SKM-1 (cell line): Measurements from ENCODE around the gene STX10.

ENCODE experiments used
- DNase-seq: peaks from one replicate; lab custom pipeline; 2025; ENCODE audit not compliant: unreplicated experiment; lab: John Stamatoyannopoulos, UW

The STX10 gene

GRCh38 chr19:13139633-13140311 lies 10.4 kb downstream of the STX10 start:
- DNase-seq, result no peak

GRCh38 chr19:13138916-13139198 lies 11.3 kb downstream of the STX10 start:
- no peak for DNase-seq

- no peak for DNase-seq
These were observed 11.8 kb downstream of the STX10 start for GRCh38 chr19:13138171-13138915.

GRCh38 chr19:13137290-13137794 lies 12.8 kb downstream of the STX10 start:
- no peak for DNase-seq

DNA sequence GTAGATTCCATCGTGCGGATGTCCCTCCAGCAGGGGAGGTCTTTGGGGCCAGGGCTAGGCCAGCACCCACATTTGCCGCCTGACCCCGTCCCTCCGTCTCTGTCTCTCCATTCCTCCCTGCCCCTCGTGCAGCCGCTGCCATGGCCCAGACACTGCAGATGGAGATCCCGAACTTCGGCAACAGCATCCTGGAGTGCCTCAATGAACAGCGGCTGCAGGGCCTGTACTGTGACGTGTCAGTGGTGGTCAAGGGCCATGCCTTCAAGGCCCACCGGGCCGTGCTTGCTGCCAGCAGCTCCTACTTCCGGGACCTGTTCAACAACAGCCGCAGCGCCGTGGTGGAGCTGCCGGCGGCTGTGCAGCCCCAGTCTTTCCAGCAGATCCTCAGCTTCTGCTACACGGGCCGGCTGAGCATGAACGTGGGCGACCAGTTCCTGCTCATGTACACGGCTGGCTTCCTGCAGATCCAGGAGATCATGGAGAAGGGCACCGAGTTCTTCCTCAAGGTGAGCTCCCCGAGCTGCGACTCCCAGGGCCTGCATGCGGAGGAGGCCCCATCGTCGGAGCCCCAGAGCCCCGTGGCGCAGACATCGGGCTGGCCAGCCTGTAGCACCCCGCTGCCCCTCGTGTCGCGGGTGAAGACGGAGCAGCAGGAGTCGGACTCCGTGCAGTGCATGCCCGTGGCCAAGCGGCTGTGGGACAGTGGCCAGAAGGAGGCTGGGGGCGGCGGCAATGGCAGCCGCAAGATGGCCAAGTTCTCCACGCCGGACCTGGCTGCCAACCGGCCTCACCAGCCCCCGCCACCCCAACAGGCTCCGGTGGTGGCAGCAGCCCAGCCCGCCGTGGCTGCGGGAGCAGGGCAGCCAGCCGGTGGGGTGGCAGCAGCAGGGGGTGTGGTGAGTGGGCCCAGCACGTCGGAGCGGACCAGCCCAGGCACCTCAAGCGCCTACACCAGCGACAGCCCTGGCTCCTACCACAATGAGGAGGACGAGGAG lies 14.8 kb downstream of the STX10 start:
- no peak for DNase-seq

- DNase-seq, result no peak
These were observed 15.5 kb downstream of the STX10 start for GRCh38 chr19:13134626-13135025.

- DNase-seq, result no peak
These were observed 16.8 kb downstream of the STX10 start for GRCh38 chr19:13133241-13133870.

DNA sequence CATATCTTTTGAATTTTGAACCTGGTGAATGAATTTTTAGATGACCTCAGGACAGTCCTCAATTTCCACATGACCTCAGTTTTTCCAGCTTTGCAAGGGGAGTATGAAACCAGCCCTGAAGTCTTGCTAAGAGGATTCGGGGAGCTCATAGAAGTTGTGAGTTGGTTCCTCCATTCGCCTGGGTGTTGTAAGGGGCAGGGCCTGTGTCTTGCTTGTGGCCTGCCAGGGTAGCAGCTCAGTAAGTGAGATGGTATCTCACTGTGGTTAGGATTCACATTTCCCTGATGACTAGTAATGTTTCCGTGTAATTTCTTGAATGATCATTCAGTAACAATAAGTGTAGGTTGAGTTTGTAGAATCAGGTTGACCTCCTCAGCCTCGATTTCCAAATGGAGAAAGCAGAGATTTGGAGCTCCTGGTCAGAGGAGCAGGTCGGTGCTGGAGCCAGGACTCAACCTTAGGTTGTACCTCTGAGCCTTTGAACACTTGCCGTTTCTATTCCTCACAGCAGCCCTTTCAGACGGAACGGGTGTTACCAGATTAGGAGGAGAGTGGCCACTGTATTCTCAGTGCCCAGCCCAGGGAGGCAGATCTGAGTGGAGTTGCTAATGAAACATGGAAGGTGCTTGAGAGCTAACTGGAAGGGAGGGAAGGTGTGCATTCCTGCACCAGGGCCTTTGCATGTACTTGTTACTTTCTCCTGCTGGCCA lies 17.5 kb downstream of the STX10 start:
- no peak for DNase-seq

GRCh38 chr19:13130886-13131490 lies 19.2 kb downstream of the STX10 start:
- DNase-seq, result no peak

DNA sequence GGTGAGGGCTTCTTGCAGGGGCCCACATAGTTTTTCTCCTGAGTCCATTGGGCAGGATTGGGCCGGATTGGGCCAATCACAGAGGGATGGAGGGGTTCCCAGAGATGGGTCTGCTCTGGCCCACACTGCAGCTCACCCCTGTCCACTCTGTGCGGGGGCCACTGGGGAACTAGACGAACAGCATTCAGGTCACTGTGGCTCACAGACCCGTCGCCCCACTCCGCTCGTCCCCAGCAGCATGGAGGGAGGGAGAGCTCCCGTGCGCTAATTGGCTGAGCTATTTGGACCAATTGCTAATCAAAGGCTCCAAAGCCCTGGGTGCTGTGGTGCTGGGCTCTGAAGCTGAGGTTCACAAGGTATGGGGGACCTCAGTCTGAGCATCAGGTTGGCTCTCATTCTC lies 20.8 kb downstream of the STX10 start:
- no peak for DNase-seq

DNA sequence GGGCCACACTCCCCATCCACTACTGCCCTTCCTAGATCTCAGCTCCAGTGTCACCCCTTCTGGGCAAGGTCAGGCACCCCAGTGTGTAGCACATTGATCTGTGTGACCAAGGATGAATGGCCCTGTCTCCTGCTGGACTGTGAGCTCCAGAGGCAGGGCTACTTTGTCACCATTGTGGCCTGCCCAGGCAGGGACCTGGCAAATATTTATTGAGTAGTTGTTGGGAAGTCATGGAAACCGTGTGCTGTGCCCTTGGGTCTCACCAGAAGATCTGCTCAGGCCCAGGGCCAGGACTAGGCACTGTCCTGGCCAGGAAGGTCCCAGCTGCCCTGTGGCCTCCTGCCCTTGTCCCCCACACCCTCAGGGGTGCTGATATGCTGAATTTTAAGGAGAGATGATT lies 21.6 kb downstream of the STX10 start:
- DNase-seq, result no peak

GRCh38 chr19:13127811-13128575 lies 22.2 kb downstream of the STX10 start:
- DNase-seq, result no peak

GRCh38 chr19:13127051-13127450 lies 23.1 kb downstream of the STX10 start:
- no peak for DNase-seq

DNA sequence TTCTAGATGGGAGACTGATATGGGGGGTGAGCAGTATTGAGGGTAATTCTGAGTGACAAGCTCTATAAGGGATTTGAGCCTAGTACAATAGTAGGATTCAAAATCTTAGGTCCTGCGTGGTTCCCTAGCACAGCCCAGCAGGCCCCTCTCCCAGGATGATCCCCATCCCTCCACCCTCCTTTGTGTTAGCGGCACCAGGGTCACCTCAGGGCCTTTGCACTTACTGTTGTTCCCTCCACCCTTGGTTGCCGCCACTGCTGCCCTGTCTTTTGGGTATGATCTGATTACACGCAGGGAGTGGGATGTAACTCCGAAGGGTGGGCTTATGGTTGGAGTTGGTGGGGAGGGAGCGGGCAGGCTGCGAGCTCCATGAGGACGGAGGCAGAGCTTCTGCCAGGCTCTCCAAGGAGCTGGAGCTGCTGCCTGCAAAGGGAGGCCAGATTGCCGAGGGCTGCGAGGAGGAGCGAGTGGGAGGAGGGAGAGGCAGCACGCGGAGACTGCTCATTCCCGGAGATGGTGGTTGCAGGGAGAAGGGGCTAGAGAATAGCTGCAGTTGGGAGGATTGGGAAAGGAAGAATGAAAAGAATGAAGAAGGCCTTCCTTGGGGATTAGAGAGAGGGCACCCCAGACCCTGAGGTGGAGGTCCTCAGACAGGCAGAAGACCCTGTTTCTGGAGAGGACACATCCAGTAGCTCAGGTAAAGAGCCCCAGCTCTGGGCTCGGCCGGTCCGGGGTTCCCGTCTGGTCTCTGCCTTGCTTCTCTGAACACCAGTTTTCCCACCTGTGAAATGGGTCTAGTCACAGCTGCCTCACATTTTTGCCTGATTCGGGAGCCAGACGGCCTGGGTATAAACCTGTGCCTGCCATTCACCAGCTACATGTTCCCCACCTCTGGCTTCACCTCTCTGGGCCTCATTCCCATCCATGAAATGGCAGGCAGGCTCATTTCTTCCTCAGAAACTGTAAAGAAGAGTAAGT lies 26.9 kb downstream of the STX10 start:
- DNase-seq, result no peak

DNA sequence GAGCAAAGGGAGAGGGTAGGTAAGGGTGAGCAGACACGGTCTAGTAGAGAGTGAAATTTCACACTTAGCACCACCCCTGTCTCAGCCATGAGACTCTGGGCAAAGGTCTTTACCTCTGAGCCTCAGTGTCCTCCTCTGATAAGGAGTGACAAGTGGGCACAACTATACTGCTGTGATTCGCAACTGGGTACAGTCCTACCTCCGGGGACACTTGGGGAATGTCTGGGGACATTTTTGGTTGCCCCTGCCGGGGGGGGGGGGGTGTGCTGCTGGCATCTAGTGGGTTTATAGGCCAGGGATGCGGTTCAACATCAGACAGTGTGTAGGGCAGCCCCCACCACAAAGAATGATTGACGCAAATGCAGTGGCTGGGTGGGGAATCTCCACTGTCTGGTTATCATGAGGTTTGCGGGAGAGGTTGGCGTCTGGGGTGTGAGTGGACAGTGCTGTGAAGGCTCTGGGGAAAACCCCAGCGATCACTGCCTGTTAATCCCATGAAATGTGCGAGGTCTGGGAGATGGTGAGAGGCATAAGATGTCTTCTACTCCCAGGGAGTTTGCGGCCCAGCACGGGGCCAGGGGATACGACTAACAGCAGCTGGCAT lies 27.8 kb downstream of the STX10 start:
- no peak for DNase-seq

- DNase-seq, result no peak
These were observed 28.5 kb downstream of the STX10 start for GRCh38 chr19:13121551-13122274.

DNA sequence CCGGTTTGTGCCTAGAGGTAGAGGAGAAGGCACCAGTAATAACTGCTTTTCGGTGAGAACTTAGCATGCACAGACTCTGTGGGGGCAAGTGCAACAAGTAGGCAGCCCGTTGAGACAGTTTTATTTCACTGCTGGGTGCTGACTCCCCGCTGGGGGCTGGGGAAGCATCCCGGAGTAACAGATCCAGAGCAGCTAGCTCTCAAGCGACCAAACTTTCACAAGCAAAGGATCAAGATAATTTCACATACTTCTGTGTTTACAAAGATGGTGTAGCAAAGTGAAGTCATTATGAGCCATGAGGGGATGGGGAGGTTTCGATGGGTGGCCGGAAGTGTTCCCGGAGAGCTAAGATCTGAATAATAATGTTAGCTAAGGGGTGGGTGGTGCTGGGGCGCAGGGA lies 29.4 kb downstream of the STX10 start:
- no peak for DNase-seq
